HL-60 (cell line): Measurements from ENCODE around the gene ACAD10.

ENCODE experiments used
- DNase-seq, 2 experiments: peaks; one replicate each; pipeline ENCODE4 v3.0.0-alpha.2; 2010 to 2020; ENCODE audit warnings: low read depth in 1 of 2, low spot score in 1 of 2
- H3K27ac ChIP-seq: fragments of 250-450 bp; sonication (Bioruptor Pico); replicated peaks from 2 replicates; pipeline ENCODE4 v1.5.1; 2020; ENCODE audit warnings: mild to moderate bottlenecking, moderate library complexity
- H3K27me3 ChIP-seq: fragments of 250-450 bp; sonication (Bioruptor Pico); 2 replicates; pipeline ENCODE4 v1.5.1; 2021; ENCODE audit warnings: mild to moderate bottlenecking, moderate library complexity; ENCODE audit not compliant: insufficient read depth, poor library complexity, severe bottlenecking
- H3K4me3 ChIP-seq: replicated peaks from 2 replicates; pipeline ENCODE4 v1.5.1; 2011; ENCODE audit warnings: mild to moderate bottlenecking, control low read depth, low read length; ENCODE audit not compliant: insufficient read depth
- GABPA ChIP-seq: IDR thresholded peaks from 2 replicates; pipeline ENCODE4 v1.6.1; 2012; ENCODE audit warnings: low read depth
- POLR2AphosphoS5 ChIP-seq: IDR thresholded peaks from 2 replicates; pipeline ENCODE4 v1.6.1; 2012; ENCODE audit warnings: low read depth
- SPI1 ChIP-seq: IDR thresholded peaks from 2 replicates; pipeline ENCODE4 v1.6.1; 2012; ENCODE audit warnings: low read depth, mild to moderate bottlenecking, borderline replicate concordance
- TF ChIP-seq, protein P1 (sequence below): IDR thresholded peaks from one replicate; pipeline ENCODE4 v1.5.1; 2011; ENCODE audit warnings: low read length, control low read depth, inconsistent platforms; ENCODE audit not compliant: insufficient read depth
- TF ChIP-seq, protein P2 (sequence below): IDR thresholded peaks from 2 replicates; pipeline ENCODE4 v1.6.1; 2012; ENCODE audit warnings: low read depth; ENCODE audit not compliant: insufficient replicate concordance

The ACAD10 gene

DNA sequence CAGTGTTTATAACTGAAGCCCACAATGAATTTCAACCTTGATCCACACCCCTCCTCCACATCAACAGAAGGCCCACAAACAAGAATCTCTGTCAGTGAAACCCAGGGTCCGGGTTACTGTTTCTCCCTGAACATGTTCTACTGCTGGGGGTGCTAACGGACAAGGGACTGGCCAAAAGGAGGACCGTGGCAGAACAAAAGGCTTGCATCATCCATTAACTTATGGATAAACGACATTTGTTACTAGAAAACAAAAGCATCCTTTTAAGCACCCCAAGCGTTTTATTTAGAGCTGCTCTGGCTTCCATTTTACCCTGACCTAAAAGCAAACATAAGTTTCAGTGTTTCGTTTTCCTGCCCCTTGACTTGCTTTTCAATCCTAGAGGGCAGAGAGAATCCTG, 32.3 kb upstream of the ACAD10 start:
- TF ChIP-seq SPI1 (no peak), POLR2AphosphoS5 (no peak), GABPA (no peak)
- TF ChIP-seq, protein P1, sequence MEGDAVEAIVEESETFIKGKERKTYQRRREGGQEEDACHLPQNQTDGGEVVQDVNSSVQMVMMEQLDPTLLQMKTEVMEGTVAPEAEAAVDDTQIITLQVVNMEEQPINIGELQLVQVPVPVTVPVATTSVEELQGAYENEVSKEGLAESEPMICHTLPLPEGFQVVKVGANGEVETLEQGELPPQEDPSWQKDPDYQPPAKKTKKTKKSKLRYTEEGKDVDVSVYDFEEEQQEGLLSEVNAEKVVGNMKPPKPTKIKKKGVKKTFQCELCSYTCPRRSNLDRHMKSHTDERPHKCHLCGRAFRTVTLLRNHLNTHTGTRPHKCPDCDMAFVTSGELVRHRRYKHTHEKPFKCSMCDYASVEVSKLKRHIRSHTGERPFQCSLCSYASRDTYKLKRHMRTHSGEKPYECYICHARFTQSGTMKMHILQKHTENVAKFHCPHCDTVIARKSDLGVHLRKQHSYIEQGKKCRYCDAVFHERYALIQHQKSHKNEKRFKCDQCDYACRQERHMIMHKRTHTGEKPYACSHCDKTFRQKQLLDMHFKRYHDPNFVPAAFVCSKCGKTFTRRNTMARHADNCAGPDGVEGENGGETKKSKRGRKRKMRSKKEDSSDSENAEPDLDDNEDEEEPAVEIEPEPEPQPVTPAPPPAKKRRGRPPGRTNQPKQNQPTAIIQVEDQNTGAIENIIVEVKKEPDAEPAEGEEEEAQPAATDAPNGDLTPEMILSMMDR, result no peak
- TF ChIP-seq, protein P2, sequence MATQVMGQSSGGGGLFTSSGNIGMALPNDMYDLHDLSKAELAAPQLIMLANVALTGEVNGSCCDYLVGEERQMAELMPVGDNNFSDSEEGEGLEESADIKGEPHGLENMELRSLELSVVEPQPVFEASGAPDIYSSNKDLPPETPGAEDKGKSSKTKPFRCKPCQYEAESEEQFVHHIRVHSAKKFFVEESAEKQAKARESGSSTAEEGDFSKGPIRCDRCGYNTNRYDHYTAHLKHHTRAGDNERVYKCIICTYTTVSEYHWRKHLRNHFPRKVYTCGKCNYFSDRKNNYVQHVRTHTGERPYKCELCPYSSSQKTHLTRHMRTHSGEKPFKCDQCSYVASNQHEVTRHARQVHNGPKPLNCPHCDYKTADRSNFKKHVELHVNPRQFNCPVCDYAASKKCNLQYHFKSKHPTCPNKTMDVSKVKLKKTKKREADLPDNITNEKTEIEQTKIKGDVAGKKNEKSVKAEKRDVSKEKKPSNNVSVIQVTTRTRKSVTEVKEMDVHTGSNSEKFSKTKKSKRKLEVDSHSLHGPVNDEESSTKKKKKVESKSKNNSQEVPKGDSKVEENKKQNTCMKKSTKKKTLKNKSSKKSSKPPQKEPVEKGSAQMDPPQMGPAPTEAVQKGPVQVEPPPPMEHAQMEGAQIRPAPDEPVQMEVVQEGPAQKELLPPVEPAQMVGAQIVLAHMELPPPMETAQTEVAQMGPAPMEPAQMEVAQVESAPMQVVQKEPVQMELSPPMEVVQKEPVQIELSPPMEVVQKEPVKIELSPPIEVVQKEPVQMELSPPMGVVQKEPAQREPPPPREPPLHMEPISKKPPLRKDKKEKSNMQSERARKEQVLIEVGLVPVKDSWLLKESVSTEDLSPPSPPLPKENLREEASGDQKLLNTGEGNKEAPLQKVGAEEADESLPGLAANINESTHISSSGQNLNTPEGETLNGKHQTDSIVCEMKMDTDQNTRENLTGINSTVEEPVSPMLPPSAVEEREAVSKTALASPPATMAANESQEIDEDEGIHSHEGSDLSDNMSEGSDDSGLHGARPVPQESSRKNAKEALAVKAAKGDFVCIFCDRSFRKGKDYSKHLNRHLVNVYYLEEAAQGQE, result no peak
- Histone ChIP-seq H3K27me3 (no peaks in the 10 kb centered on the region), H3K27ac (no peak overlapping the region), H3K4me3 (no peak overlapping the region)
- DNase-seq, result no peak

DNA sequence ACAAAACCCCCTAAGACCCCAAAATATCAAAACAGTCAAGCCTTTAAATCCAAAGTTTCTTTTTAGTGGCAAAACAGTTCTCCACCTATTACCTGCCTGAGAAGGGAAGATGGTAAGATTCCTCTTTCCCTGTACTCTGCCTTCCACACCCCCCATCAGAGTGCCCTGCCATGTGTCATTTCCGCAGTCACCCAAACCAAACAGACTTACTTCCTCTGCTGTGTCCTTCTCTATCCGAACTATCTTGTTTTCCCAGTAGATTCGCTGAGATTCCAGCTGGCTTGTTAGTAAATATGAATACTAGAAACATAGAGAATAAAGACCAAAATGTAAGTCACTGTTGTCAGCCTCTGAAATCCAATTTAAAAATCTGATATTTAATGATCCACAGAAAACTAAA, 30.5 kb upstream of the ACAD10 start:
- H3K27me3 ChIP-seq, result no peaks in the 10 kb centered on the region
- TF ChIP-seq, protein P2, result no peak
- TF ChIP-seq POLR2AphosphoS5 (no peak), GABPA (no peak), SPI1 (no peak)
- TF ChIP-seq, protein P1, result no peak
- no peak for DNase-seq
- no peak overlapping the region for H3K27ac ChIP-seq
- no peak overlapping the region for H3K4me3 ChIP-seq

DNA sequence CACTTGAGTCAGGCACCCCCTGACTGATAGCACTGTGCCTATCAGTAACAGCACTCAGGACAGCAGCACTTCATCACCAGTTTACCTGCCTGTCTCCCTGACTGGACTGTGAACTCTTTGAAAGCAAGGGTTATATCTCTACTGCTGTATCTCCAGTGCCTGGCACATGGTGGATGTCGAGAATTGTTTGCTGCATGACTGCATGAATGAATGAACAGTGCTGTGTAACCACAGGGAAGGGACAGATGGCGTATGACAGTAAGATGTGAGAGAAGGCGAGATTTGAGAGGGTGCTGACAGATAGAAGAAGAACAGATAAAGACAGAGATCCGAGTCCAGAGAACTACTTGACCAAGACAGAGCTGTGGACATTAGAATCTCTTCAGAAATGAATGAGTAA, 29.8 kb upstream of the ACAD10 start:
- no peak overlapping the region for H3K4me3 ChIP-seq
- no peak overlapping the region for H3K27ac ChIP-seq
- no peak for DNase-seq
- TF ChIP-seq SPI1, result no peak
- TF ChIP-seq, protein P2, result no peak
- TF ChIP-seq, protein P1, result no peak
- TF ChIP-seq POLR2AphosphoS5, result no peak
- no peak for TF ChIP-seq GABPA
- no peaks in the 10 kb centered on the region for H3K27me3 ChIP-seq
